IMR-90 (cell line): ENCODE results near the gene CDC37L1.

Source experiments
- BHLHE40 ChIP-seq: fragments of 150-350 bp; IDR thresholded peaks from 2 replicates; pipeline ENCODE4 v1.6.1; 2016; ENCODE audit warnings: mild to moderate bottlenecking, low read depth, low read length
- CHD1 ChIP-seq: IDR thresholded peaks from 2 replicates; pipeline ENCODE4 v1.6.1; 2012; ENCODE audit warnings: low read depth, low read length, improper control_type of control experiment
- ELK1 ChIP-seq: fragments of 150-350 bp; IDR thresholded peaks from 2 replicates; pipeline ENCODE4 v1.6.1; 2016; ENCODE audit warnings: low read depth, mild to moderate bottlenecking, low read length, moderate library complexity, borderline replicate concordance
- FOS ChIP-seq: fragments of 150-350 bp; IDR thresholded peaks from 2 replicates; pipeline ENCODE4 v1.6.1; 2016; ENCODE audit warnings: low read depth, low read length
- MAFK ChIP-seq: IDR thresholded peaks from 2 replicates; pipeline ENCODE4 v1.6.1; 2012; ENCODE audit warnings: low read depth, low read length, improper control_type of control experiment
- MAZ ChIP-seq: IDR thresholded peaks from 2 replicates; pipeline ENCODE4 v1.6.1; 2012; ENCODE audit warnings: low read depth, mild to moderate bottlenecking, low read length, improper control_type of control experiment, moderate library complexity, borderline replicate concordance
- MXI1 ChIP-seq: IDR thresholded peaks from 2 replicates; pipeline ENCODE4 v1.6.1; 2012; ENCODE audit warnings: low read depth, mild to moderate bottlenecking, low read length, moderate library complexity, borderline replicate concordance
- NFE2L2 ChIP-seq: fragments of 150-350 bp; IDR thresholded peaks from 2 replicates; pipeline ENCODE4 v1.6.1; 2016; ENCODE audit warnings: low read depth, mild to moderate bottlenecking, low read length
- POLR2A ChIP-seq: IDR thresholded peaks from 2 replicates; pipeline ENCODE4 v1.6.1; 2012; ENCODE audit warnings: mild to moderate bottlenecking, low read depth, low read length
- RAD21 ChIP-seq: IDR thresholded peaks from 2 replicates; pipeline ENCODE4 v1.6.1; 2012; ENCODE audit warnings: low read length, improper control_type of control experiment
- RCOR1 ChIP-seq: IDR thresholded peaks from 2 replicates; pipeline ENCODE4 v1.6.1; 2012; ENCODE audit warnings: mild to moderate bottlenecking, low read length, improper control_type of control experiment; ENCODE audit not compliant: insufficient replicate concordance
- RFX5 ChIP-seq: IDR thresholded peaks from 2 replicates; pipeline ENCODE4 v1.8.0; 2012; ENCODE audit warnings: low read depth, mild to moderate bottlenecking, low read length, moderate library complexity
- USF2 ChIP-seq: fragments of 150-350 bp; IDR thresholded peaks from 2 replicates; pipeline ENCODE4 v1.6.1; 2017; ENCODE audit warnings: mild to moderate bottlenecking, antibody characterized with exemption, low read length, low read depth
- TF ChIP-seq, protein P1 (sequence below): conservative IDR thresholded peaks from 2 replicates; pipeline ENCODE4 v1.5.1; 2012; ENCODE audit warnings: mild to moderate bottlenecking, low read depth, low read length, improper control_type of control experiment

GRCh38 chr9:4709380-4709779, 30.0 kb downstream of the CDC37L1 start:
- TF ChIP-seq RFX5 (no peak), USF2 (no peak), POLR2A (no peak), MXI1 (no peak), MAZ (no peak), RAD21 (no peak), FOS (no peak), BHLHE40 (no peak), CHD1 (no peak), NFE2L2 (no peak), RCOR1 (no peak), MAFK (no peak), ELK1 (no peak)
- TF ChIP-seq, protein P1, sequence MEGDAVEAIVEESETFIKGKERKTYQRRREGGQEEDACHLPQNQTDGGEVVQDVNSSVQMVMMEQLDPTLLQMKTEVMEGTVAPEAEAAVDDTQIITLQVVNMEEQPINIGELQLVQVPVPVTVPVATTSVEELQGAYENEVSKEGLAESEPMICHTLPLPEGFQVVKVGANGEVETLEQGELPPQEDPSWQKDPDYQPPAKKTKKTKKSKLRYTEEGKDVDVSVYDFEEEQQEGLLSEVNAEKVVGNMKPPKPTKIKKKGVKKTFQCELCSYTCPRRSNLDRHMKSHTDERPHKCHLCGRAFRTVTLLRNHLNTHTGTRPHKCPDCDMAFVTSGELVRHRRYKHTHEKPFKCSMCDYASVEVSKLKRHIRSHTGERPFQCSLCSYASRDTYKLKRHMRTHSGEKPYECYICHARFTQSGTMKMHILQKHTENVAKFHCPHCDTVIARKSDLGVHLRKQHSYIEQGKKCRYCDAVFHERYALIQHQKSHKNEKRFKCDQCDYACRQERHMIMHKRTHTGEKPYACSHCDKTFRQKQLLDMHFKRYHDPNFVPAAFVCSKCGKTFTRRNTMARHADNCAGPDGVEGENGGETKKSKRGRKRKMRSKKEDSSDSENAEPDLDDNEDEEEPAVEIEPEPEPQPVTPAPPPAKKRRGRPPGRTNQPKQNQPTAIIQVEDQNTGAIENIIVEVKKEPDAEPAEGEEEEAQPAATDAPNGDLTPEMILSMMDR: no peak
